A673 (cell line): Measurements from ENCODE around the gene NFS1.

ENCODE experiments used
- CTCF ChIP-seq: fragments of 300-800, 200-600 bp; sonication (generic); conservative IDR thresholded peaks from 2 replicates; pipeline ENCODE4 v1.5.1; 2017; ENCODE audit warnings: low read depth, mild to moderate bottlenecking, antibody characterized with exemption, low read length, moderate library complexity, mixed read lengths
- EZH2 ChIP-seq: fragments of 200-600 bp; sonication (generic); IDR thresholded peaks from 2 replicates; pipeline ENCODE4 v1.6.1; 2017; ENCODE audit warnings: borderline replicate concordance, low read depth, mild to moderate bottlenecking, mixed read lengths, antibody characterized with exemption, low read length; ENCODE audit not compliant: poor library complexity, severe bottlenecking

GRCh38 chr20:35618263-35619131 is 80.7 kb downstream of the NFS1 start:
- TF ChIP-seq CTCF (no peak), EZH2 (no peak)
